ENCODE measurements around the gene MLYCD. TPM values are rescaled to one million over a fixed set of nuclear protein-coding genes. Genes with fewer than 3 reads are reported as not detected.

Gene MLYCD
- total and polyA plus RNA-seq, 11 donors: 19.4 to 65.3 (median 38.4) TPM

DNA sequence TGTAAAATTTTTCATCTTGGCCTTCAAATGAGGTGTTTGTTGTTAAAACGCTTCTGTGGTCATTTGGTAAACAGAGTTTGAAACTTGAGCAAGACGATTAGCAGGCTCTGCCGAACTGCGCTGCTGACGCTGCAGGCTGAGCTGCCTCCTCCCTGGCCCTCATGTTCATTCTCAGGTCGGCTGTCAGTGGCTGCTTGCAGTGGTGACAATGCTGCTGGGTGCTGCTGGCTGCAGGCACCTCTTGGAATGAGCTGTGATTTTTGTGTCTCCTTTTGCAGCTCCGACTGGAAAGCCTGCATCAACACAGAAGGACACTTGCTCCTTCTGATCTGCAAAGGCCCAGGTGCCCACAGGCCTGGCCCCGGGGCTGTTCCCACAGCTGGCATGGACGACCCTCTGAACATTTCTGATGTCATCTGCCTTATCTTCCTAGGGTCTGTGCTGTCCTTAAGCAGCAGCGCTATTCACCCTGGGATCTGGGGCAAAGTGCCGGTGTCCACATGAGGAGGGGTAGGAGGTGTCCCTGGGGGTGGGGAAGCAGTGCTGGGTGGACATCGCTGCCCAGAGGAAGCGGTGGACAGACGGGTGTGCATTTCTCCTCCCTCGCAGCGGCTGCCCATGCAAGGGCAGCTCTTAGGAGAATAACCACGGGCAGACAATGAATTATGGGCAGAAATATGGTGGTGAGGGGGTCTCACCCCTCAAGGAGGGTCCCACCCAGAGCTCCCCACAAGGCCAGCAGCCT lies 31.1 kb downstream of the MLYCD start:
- no peak overlapping the region for H3K27ac ChIP-seq
- ATAC-seq (peak in 1 of 4 donors; percentile 40), DNase-seq (no peak)
- H3K4me3 ChIP-seq: no peak overlapping the region
- H3K4me1 ChIP-seq: peaks cover 0 to 25% (median 11%) of the 10 kb centered on the region in 12 donors
- 59 to 68% (median 64%) methylated on average over 17 of the region's 17 CpGs for WGBS, 4 donors
- intact Hi-C loops (cut with DNase I): loop anchor here in 1 of 10 donors (10.0 kb wide), 1 partner anchor 105 kb away; no protein-coding TSS in a partner anchor
- H3K27me3 ChIP-seq: no peaks in the 10 kb centered on the region
- H3K36me3 ChIP-seq: peaks cover 0 to 6% (median 0%) of the 10 kb centered on the region in 9 donors
- H3K9me3 ChIP-seq: no peaks in the 10 kb centered on the region
- TF ChIP-seq, protein P1, sequence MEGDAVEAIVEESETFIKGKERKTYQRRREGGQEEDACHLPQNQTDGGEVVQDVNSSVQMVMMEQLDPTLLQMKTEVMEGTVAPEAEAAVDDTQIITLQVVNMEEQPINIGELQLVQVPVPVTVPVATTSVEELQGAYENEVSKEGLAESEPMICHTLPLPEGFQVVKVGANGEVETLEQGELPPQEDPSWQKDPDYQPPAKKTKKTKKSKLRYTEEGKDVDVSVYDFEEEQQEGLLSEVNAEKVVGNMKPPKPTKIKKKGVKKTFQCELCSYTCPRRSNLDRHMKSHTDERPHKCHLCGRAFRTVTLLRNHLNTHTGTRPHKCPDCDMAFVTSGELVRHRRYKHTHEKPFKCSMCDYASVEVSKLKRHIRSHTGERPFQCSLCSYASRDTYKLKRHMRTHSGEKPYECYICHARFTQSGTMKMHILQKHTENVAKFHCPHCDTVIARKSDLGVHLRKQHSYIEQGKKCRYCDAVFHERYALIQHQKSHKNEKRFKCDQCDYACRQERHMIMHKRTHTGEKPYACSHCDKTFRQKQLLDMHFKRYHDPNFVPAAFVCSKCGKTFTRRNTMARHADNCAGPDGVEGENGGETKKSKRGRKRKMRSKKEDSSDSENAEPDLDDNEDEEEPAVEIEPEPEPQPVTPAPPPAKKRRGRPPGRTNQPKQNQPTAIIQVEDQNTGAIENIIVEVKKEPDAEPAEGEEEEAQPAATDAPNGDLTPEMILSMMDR (IDR thresholded peaks at IDR 0.05): no peak
- no peak for TF ChIP-seq POLR2A (IDR thresholded peaks at IDR 0.05)

DNA sequence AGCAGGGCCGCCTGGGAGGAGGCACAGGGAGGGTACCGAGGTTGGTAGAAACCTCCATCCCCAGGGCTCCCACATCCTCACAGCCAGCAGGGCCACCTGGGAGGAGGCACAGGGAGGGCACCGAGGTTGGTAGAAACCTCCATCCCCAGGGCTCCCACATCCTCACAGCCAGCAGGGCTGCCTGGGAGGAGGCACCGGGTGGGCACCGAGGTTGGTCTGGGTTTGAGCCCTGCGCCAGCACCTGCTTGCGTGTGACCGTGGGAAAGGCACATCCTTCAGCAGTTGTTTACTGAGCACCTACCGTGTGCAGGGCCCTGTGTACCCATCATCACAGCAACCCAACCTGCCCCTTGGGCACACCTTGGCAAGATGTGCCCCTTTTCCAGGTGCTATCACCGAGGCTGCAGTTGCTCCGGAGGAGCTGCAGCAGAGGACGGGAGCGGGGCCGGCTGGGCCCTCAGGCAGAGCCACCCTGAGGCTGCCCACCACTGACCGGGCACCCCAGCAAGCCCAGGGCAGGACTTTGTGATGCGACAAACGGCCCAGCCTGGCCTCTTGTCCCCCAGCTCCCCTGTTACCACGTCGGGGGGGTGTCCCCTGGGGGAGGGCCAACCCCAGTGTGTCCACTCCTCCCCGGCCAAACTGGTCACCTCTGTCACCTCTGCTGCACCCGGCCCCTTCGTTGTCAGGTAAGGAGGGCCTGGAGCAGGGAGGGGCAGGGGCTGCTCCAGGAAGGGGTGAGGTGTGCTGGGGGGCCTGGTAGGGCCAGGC lies 32.0 kb downstream of the MLYCD start:
- Histone ChIP-seq H3K27me3 (no peaks in the 10 kb centered on the region), H3K4me3 (no peak overlapping the region), H3K27ac (no peak overlapping the region), H3K4me1 (peaks cover 0 to 20% (median 11%) of the 10 kb centered on the region in 12 donors), H3K36me3 (peaks cover 0 to 6% (median 0%) of the 10 kb centered on the region in 9 donors), H3K9me3 (no peaks in the 10 kb centered on the region)
- ATAC-seq: peak in 1 of 4 donors; percentile 4
- intact Hi-C loops (cut with DNase I): no loop called here
- no peak for DNase-seq
- TF ChIP-seq, protein P1 (IDR thresholded peaks at IDR 0.05): no peak
- TF ChIP-seq POLR2A (IDR thresholded peaks at IDR 0.05): no peak
- WGBS, 4 donors: 82 to 90% (median 86%) methylated on average over 16 to 22 of the region's 22 CpGs

DNA sequence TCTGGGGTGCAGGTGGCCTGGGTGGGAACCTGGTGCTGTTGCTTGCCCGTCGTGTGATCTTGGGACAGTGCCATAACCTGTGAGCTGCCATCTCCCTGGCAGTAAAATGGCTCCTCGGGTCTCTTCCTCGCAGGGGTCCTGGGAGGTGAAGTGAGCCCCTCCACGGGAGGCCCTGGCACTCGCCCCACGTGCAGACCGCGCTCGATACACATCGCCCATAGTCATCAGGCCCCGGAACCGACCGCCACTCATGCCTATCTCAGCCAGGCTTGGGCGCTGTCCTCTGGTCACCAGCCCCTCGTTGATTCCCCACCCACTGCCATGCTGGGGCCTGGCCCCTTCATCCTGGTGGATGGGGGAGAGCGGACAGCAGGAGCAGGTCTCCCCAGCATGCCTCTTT lies 32.6 kb downstream of the MLYCD start:
- no peaks in the 10 kb centered on the region for H3K27me3 ChIP-seq
- intact Hi-C loops (cut with DNase I): no loop called here
- no peak for TF ChIP-seq POLR2A (IDR thresholded peaks at IDR 0.05)
- TF ChIP-seq, protein P1 (IDR thresholded peaks at IDR 0.05): no peak
- H3K9me3 ChIP-seq: no peaks in the 10 kb centered on the region
- H3K4me3 ChIP-seq: no peak overlapping the region
- H3K4me1 ChIP-seq: peaks cover 0 to 14% (median 7%) of the 10 kb centered on the region in 12 donors
- 86 to 93% (median 88%) methylated on average over 15 to 17 of the region's 17 CpGs for WGBS, 4 donors
- H3K36me3 ChIP-seq: peaks cover 0 to 6% (median 0%) of the 10 kb centered on the region in 9 donors
- DNase-seq: no peak
- no peak overlapping the region for H3K27ac ChIP-seq
- no peak for ATAC-seq

DNA sequence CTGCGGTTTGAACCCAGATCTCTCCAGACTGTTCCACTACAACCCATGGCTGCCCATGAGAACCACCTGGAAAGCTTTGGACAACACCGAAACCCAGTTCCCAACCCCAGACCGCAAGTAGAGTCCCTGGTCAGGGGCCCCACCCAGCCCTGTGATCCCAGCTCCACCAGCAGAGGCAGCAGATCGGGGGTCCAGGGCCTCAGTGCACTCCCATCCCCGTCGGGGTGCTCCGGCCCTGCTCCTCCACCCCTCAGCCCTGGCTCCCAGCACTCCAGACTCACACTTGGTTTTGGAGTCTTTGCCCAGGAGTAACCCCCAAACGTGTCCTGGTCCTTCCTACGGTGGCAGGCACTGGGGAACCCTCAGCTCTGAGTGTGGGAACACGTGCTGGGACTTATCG lies 33.4 kb downstream of the MLYCD start:
- Histone ChIP-seq H3K9me3 (no peaks in the 10 kb centered on the region), H3K4me3 (no peak overlapping the region), H3K36me3 (peaks cover 0 to 6% (median 0%) of the 10 kb centered on the region in 9 donors), H3K4me1 (peaks cover 0 to 7% (median 4%) of the 10 kb centered on the region in 12 donors), H3K27ac (no peak overlapping the region), H3K27me3 (no peaks in the 10 kb centered on the region)
- intact Hi-C loops (cut with DNase I): no loop called here
- ATAC-seq: no peak
- TF ChIP-seq, protein P1 (IDR thresholded peaks at IDR 0.05): no peak
- TF ChIP-seq POLR2A (IDR thresholded peaks at IDR 0.05): no peak
- DNase-seq: no peak
- 94 to 96% (median 95%) methylated on average over 11 of the region's 11 CpGs for WGBS, 4 donors
